ENCODE data around the gene TRPM7.
A peak's percentile ranks its signal among the peaks of the same experiment; 100 is the strongest.

Gene TRPM7, protein sequence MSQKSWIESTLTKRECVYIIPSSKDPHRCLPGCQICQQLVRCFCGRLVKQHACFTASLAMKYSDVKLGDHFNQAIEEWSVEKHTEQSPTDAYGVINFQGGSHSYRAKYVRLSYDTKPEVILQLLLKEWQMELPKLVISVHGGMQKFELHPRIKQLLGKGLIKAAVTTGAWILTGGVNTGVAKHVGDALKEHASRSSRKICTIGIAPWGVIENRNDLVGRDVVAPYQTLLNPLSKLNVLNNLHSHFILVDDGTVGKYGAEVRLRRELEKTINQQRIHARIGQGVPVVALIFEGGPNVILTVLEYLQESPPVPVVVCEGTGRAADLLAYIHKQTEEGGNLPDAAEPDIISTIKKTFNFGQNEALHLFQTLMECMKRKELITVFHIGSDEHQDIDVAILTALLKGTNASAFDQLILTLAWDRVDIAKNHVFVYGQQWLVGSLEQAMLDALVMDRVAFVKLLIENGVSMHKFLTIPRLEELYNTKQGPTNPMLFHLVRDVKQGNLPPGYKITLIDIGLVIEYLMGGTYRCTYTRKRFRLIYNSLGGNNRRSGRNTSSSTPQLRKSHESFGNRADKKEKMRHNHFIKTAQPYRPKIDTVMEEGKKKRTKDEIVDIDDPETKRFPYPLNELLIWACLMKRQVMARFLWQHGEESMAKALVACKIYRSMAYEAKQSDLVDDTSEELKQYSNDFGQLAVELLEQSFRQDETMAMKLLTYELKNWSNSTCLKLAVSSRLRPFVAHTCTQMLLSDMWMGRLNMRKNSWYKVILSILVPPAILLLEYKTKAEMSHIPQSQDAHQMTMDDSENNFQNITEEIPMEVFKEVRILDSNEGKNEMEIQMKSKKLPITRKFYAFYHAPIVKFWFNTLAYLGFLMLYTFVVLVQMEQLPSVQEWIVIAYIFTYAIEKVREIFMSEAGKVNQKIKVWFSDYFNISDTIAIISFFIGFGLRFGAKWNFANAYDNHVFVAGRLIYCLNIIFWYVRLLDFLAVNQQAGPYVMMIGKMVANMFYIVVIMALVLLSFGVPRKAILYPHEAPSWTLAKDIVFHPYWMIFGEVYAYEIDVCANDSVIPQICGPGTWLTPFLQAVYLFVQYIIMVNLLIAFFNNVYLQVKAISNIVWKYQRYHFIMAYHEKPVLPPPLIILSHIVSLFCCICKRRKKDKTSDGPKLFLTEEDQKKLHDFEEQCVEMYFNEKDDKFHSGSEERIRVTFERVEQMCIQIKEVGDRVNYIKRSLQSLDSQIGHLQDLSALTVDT (N-terminal part only)

GRCh38 chr15:50686469-50687301, at the start of gene TRPM7:
TSS of gene TRPM7 (minus strand) at chr15:50686797. CDS start at chr15:50686533, 264 bp downstream.
- Histone ChIP-seq H4K20me1 (ENCODE audit: insufficient read depth) (peaks cover 14% of the 10 kb centered on the region; the same call in 1 of the 2 replicates), H3K4me2 (peak within 1 kb of the TSS; percentile 90), H3K9ac (peak within 1 kb of the TSS; percentile 91), H2AFZ (ENCODE audit: low read depth) (peak within 1 kb of the TSS; percentile 97), H3K36me3 (ENCODE audit: insufficient read depth) (no peaks in the 10 kb centered on the region), H3K79me2 (ENCODE audit: insufficient read depth, low read depth) (peaks cover 44% of the 10 kb centered on the region), H3K27ac (peak within 1 kb of the TSS; percentile 94), H3K27me3 (ENCODE audit: insufficient read depth, low read depth) (no peaks in the 10 kb centered on the region), H3K4me3 (IDR thresholded peaks at IDR 0.05; ENCODE audit: insufficient read depth, low read depth, low read length) (peak within 1 kb of the TSS; percentile 59), H3K4me1 (ENCODE audit: low read depth, poor library complexity, severe bottlenecking) (peaks cover 29% of the 10 kb centered on the region)
- TF ChIP-seq CTCF (conservative IDR thresholded peaks at IDR 0.05; ENCODE audit: low read depth, low read length), result no peak

- H3K79me2 ChIP-seq (ENCODE audit: insufficient read depth, low read depth), result no peaks in the 10 kb centered on the region
- no peaks in the 10 kb centered on the region; the same call in 1 of the 2 replicates for H3K36me3 ChIP-seq (ENCODE audit: insufficient read depth)
Observed at GRCh38 chr15:50735156-50735555, 48.6 kb upstream of the TRPM7 start.

GRCh38 chr15:50726315-50726714, 39.7 kb upstream of the TRPM7 start:
- Histone ChIP-seq H3K27me3 (ENCODE audit: insufficient read depth, low read depth) (no peaks in the 10 kb centered on the region), H3K4me2 (no peak overlapping the region), H3K4me3 (IDR thresholded peaks at IDR 0.05; ENCODE audit: insufficient read depth, low read depth, low read length) (no peak overlapping the region), H2AFZ (ENCODE audit: low read depth) (no peak overlapping the region), H3K36me3 (ENCODE audit: insufficient read depth) (no peaks in the 10 kb centered on the region), H3K79me2 (ENCODE audit: insufficient read depth, low read depth) (no peaks in the 10 kb centered on the region), H4K20me1 (ENCODE audit: insufficient read depth) (no peaks in the 10 kb centered on the region), H3K27ac (no peak overlapping the region), H3K9ac (no peak overlapping the region), H3K4me1 (ENCODE audit: low read depth, poor library complexity, severe bottlenecking) (no peaks in the 10 kb centered on the region)
- no peak for TF ChIP-seq CTCF (conservative IDR thresholded peaks at IDR 0.05; ENCODE audit: low read depth, low read length)

More at GRCh38 chr15:50735156-50735555, 48.6 kb upstream of the TRPM7 start:
- Histone ChIP-seq H3K27me3 (ENCODE audit: insufficient read depth, low read depth) (no peaks in the 10 kb centered on the region), H3K4me2 (no peak overlapping the region), H3K4me3 (IDR thresholded peaks at IDR 0.05; ENCODE audit: insufficient read depth, low read depth, low read length) (no peak overlapping the region), H2AFZ (ENCODE audit: low read depth) (no peak overlapping the region), H3K27ac (no peak overlapping the region), H3K4me1 (ENCODE audit: low read depth, poor library complexity, severe bottlenecking) (no peaks in the 10 kb centered on the region), H3K9ac (no peak overlapping the region), H4K20me1 (ENCODE audit: insufficient read depth) (no peaks in the 10 kb centered on the region)
- TF ChIP-seq CTCF (conservative IDR thresholded peaks at IDR 0.05; ENCODE audit: low read depth, low read length), result no peak
